HCT116 (cell line): ENCODE data around the gene ZBTB5. TPM values are rescaled to one million over a fixed set of nuclear protein-coding genes. Genes with fewer than 3 reads are reported as not detected.

Experiments
- ATAC-seq: fragments of 200-7000 bp; cut with Tn5 transposase; 2 replicates; pipeline ENCODE4 v1.9.1; 2020; ENCODE audit warnings: mild to moderate bottlenecking, moderate library complexity
- BruUV-seq: library from RNA; stranded (reverse); fragments of 400-500 nt; replicated peaks from 2 replicates; lab custom pipeline; 2021; lab: Mats Ljungman, UMichigan
- CTCF ChIA-PET: fragments of 300-600 bp; sonication (Branson Sonifier 250); formaldehyde crosslinking; loops from one replicate; lab custom pipeline; 2021; ENCODE audit warnings: antibody characterized with exemption; lab: Charles Lee
- POLR2A ChIA-PET: fragments of 300-600, 350-600 bp; sonication (Branson Sonifier 250); formaldehyde crosslinking; loops from one replicate; lab custom pipeline; 2021; ENCODE audit warnings: antibody characterized with exemption; lab: Charles Lee
- RAD21 ChIA-PET, 2 experiments: fragments of 300-600 bp; sonication (Branson Sonifier 250); formaldehyde crosslinking; loops; one replicate each; lab custom pipeline; 2023; ENCODE audit warnings: low total read pairs in 2 of 2; ENCODE audit not compliant: uncharacterized antibody in 2 of 2, unreplicated experiment in 2 of 2, low non-redundant PET in 1 of 2; lab: Charles Lee
- DNase-seq: peaks from one replicate; pipeline ENCODE4 v3.0.0-alpha.2; 2010; ENCODE audit warnings: low read depth, low spot score
- H2AFZ ChIP-seq: fragments of 200-600 bp; shearing (Covaris generic), sonication (generic); 2 replicates; pipeline ENCODE4 v1.6.1; 2017; ENCODE audit warnings: low read depth, mixed run types, mixed read lengths, antibody characterized with exemption, low read length; ENCODE audit not compliant: poor library complexity, severe bottlenecking
- H3K27ac ChIP-seq: 2 replicates; pipeline ENCODE4 v1.5.1; 2012; ENCODE audit warnings: low read depth, low read length
- H3K27me3 ChIP-seq: fragments of 200-600 bp; sonication (generic); 2 replicates; pipeline ENCODE4 v1.6.1; 2016; ENCODE audit warnings: mixed run types, low read length, mixed read lengths; ENCODE audit not compliant: insufficient read depth
- H3K36me3 ChIP-seq, 2 experiments: fragments of 200-500 bp in 1 of 2; fragments of 200-600 bp in 1 of 2; sonication (Bioruptor generic) in 1 of 2; sonication (generic) in 1 of 2; 2 replicates each; pipeline versions ENCODE4 v1.5.1 to v1.6.1; 2014 to 2016; ENCODE audit warnings: low read length in 2 of 2, inconsistent platforms in 1 of 2, mixed read lengths in 1 of 2, mixed run types in 1 of 2; ENCODE audit not compliant: insufficient read depth in 2 of 2, control insufficient read depth in 1 of 2
- H3K4me1 ChIP-seq, 2 experiments: fragments of 200-600 bp in 1 of 2; sonication (generic) in 1 of 2; 2 replicates each; pipeline versions ENCODE4 v1.5.1 to v1.6.1; 2012 to 2017; ENCODE audit warnings: low read length in 2 of 2, inconsistent platforms in 1 of 2, mild to moderate bottlenecking in 1 of 2, mixed read lengths in 1 of 2, mixed run types in 1 of 2, moderate library complexity in 1 of 2; ENCODE audit not compliant: insufficient read depth in 2 of 2, control insufficient read depth in 1 of 2
- H3K4me2 ChIP-seq: fragments of 200-600 bp; sonication (generic); 2 replicates; pipeline ENCODE4 v1.6.1; 2017; ENCODE audit warnings: mixed run types, low read length, mixed read lengths
- H3K4me3 ChIP-seq, 2 experiments: fragments of 200-600 bp in 1 of 2; sonication (generic) in 1 of 2; replicated peaks in 1 of 2; 2 replicates each; pipeline ENCODE4 v1.5.1; 2011 to 2016; ENCODE audit warnings: low read length in 2 of 2, control low read depth in 1 of 2, low read depth in 1 of 2, mild to moderate bottlenecking in 1 of 2, mixed read lengths in 1 of 2, mixed run types in 1 of 2
- H3K79me2 ChIP-seq: fragments of 200-600 bp; sonication (generic); 2 replicates; pipeline ENCODE4 v1.6.1; 2017; ENCODE audit warnings: mild to moderate bottlenecking, mixed run types, low read length, moderate library complexity, mixed read lengths; ENCODE audit not compliant: insufficient read depth
- H3K9ac ChIP-seq: fragments of 200-600 bp; sonication (generic); 2 replicates; pipeline ENCODE4 v1.6.1; 2016; ENCODE audit warnings: low read length, mixed read lengths
- H3K9me2 ChIP-seq: fragments of 200-600 bp; sonication (generic), shearing (Covaris generic); 2 replicates; pipeline ENCODE4 v1.6.1; 2017; ENCODE audit warnings: mixed run types, mild to moderate bottlenecking, moderate library complexity; ENCODE audit not compliant: insufficient read depth
- H3K9me3 ChIP-seq, 2 experiments: fragments of 200-500 bp in 1 of 2; fragments of 200-600 bp in 1 of 2; sonication (Bioruptor generic) in 1 of 2; sonication (generic) in 1 of 2; 2 replicates each; pipeline ENCODE4 v1.6.1; 2014 to 2017; ENCODE audit warnings: low read length in 2 of 2, mixed read lengths in 2 of 2, inconsistent platforms in 1 of 2, low read depth in 1 of 2, mild to moderate bottlenecking in 1 of 2, mixed run types in 1 of 2, moderate library complexity in 1 of 2; ENCODE audit not compliant: control insufficient read depth in 1 of 2, insufficient read depth in 1 of 2
- H4K20me1 ChIP-seq: fragments of 200-600 bp; sonication (generic), shearing (Covaris generic); 2 replicates; pipeline ENCODE4 v1.6.1; 2017; ENCODE audit warnings: mixed run types, mild to moderate bottlenecking, moderate library complexity; ENCODE audit not compliant: insufficient read depth
- ATF3 ChIP-seq: IDR thresholded peaks from 2 replicates; pipeline ENCODE4 v1.6.1; 2012
- CBX3 ChIP-seq: IDR thresholded peaks from 2 replicates; pipeline ENCODE4 v1.6.1; 2012; ENCODE audit warnings: low read depth
- CEBPB ChIP-seq: IDR thresholded peaks from 2 replicates; pipeline ENCODE4 v1.6.1; 2012; ENCODE audit warnings: low read depth
- CTCF ChIP-seq, 3 experiments: fragments of 200-600 bp in 1 of 3; sonication (generic) in 1 of 3; IDR thresholded peaks in 2 of 3; conservative IDR thresholded peaks in 1 of 3; 2 replicates each; pipeline ENCODE4 v1.5.1; 2012 to 2017; ENCODE audit warnings: low read depth in 2 of 3, low read length in 2 of 3, antibody characterized with exemption in 1 of 3, borderline replicate concordance in 1 of 3, control low read depth in 1 of 3, mild to moderate bottlenecking in 1 of 3, mixed read lengths in 1 of 3, mixed run types in 1 of 3, moderate library complexity in 1 of 3; ENCODE audit not compliant: insufficient read depth in 1 of 3
- ELF1 ChIP-seq: IDR thresholded peaks from 2 replicates; pipeline ENCODE4 v1.6.1; 2012; ENCODE audit warnings: low read depth, borderline replicate concordance
- EZH2 ChIP-seq: fragments of 200-600 bp; sonication (generic); IDR thresholded peaks from 2 replicates; pipeline ENCODE4 v1.6.1; 2017; ENCODE audit warnings: antibody characterized with exemption, mixed run types
- EZH2phosphoT487 ChIP-seq: fragments of 200-600 bp; IDR thresholded peaks from 2 replicates; pipeline ENCODE4 v1.6.1; 2018; ENCODE audit warnings: antibody characterized with exemption, borderline replicate concordance
- FOSL1 ChIP-seq: IDR thresholded peaks from 2 replicates; pipeline ENCODE4 v1.6.1; 2012; ENCODE audit warnings: low read depth
- MAX ChIP-seq: IDR thresholded peaks from 2 replicates; pipeline ENCODE4 v1.6.1; 2012
- POLR2A ChIP-seq: IDR thresholded peaks from 2 replicates; pipeline ENCODE4 v1.7.0; 2011; ENCODE audit warnings: borderline replicate concordance; ENCODE audit not compliant: insufficient read depth, insufficient read length; ENCODE audit errors: extremely low read depth
- REST ChIP-seq: IDR thresholded peaks from 2 replicates; pipeline ENCODE4 v1.6.1; 2012; ENCODE audit warnings: low read depth
- SIN3A ChIP-seq: IDR thresholded peaks from 2 replicates; pipeline ENCODE4 v1.6.1; 2012; ENCODE audit warnings: low read depth
- SP1 ChIP-seq: IDR thresholded peaks from 2 replicates; pipeline ENCODE4 v1.6.1; 2012; ENCODE audit warnings: low read depth
- SRF ChIP-seq: IDR thresholded peaks from 2 replicates; pipeline ENCODE4 v1.6.1; 2012; ENCODE audit warnings: low read depth
- YY1 ChIP-seq: IDR thresholded peaks from 2 replicates; pipeline ENCODE4 v1.6.1; 2011; ENCODE audit warnings: low read length, low read depth, moderate library complexity, mild to moderate bottlenecking; ENCODE audit not compliant: insufficient replicate concordance; ENCODE audit errors: extremely low read depth
- ZBTB33 ChIP-seq: IDR thresholded peaks from 2 replicates; pipeline ENCODE4 v1.6.1; 2011; ENCODE audit warnings: mild to moderate bottlenecking, low read length, moderate library complexity; ENCODE audit not compliant: insufficient replicate concordance; ENCODE audit errors: extremely low read depth
- ZFX ChIP-seq: fragments of 450-650 bp; IDR thresholded peaks from 2 replicates; pipeline ENCODE4 v1.6.1; 2017
- ZNF274 ChIP-seq: fragments of 200-500 bp; sonication (Bioruptor generic); IDR thresholded peaks from 2 replicates; pipeline ENCODE4 v1.6.1; 2014; ENCODE audit warnings: mild to moderate bottlenecking, low read depth, low read length, inconsistent platforms
- intact Hi-C: fragments of 100-400 bp; cut with micrococcal nuclease; formaldehyde crosslinking; loops from 2 replicates; pipeline ENCODE4 v1.10.0; 2022
- total RNA-seq: library from RNA; stranded (reverse); gene quantifications from one replicate; pipeline ENCODE4 v1.2.1, GENCODE V29; 2021; ENCODE audit not compliant: unreplicated experiment

Gene ZBTB5
- total RNA-seq, 1 experiment from 2014 or later, result 22.3 TPM

DNA sequence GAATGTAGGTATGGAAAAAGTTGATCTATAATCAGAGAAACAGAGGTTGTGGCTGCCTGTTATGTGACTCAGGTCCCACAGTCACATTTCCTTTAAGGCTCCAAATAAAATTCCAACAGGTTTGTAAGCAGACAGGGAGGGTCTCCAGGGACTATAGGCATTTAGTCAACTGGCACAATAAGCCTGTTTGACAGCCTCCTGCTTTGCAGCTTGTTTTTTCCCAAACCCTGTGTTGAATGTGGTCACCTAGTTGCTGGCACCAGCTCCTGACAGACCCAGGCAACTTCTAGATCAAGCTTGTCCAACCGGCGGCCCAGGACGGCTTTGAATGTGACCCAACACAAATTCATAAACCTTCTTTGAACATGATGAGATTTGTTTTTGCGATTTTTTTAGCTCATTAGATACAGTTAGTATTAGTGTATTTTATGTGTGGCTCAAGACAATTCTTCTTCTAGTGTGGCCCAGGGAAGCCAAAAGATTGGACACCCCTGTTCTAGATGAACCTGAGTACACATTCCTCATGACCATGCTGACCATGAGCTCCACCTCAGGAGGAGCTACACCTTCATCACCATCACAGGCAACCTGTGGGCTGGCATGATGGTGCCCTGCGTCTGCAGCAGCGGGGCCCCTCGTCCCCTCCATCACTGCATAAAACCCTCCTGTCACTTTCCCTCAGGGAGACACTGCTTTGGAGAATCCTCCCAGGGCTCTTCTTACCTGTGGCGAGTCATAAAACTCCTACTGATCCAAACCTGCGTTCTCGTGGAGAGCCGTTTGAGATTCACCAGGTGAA lies 58.4 kb downstream of the ZBTB5 start:
- no peak for ATAC-seq
- intact Hi-C loops, result no loop called here
- Histone ChIP-seq H3K36me3 (no peaks in the 10 kb centered on the region), H3K27ac (no peak overlapping the region), H3K4me1 (peaks cover 7 to 33% of the 10 kb centered on the region in 2 experiments), H3K9me3 (no peaks in the 10 kb centered on the region), H2AFZ (no peak overlapping the region), H3K27me3 (no peaks in the 10 kb centered on the region), H3K4me2 (no peak overlapping the region), H4K20me1 (no peaks in the 10 kb centered on the region), H3K9ac (no peak overlapping the region), H3K79me2 (no peaks in the 10 kb centered on the region), H3K4me3 (no peak overlapping the region), H3K9me2 (no peaks in the 10 kb centered on the region)
- DNase-seq, result no peak
- ChIA-PET POLR2A (interaction anchor here (0.6 to 0.9 kb wide), 2 partner anchors 9 to 33 kb away, joined by 3 read pairs; no protein-coding TSS in a partner anchor), RAD21 (interaction anchor here in 1 of 2 experiments (0.7 kb wide), 1 partner anchor 16 kb away, joined by 3 read pairs; the partner anchor contains the start of gene GRHPR), CTCF (interaction anchor here (0.7 to 1.6 kb wide), 4 partner anchors 9 to 17 kb away, joined by 3 to 7 read pairs (median 4); partner anchors contain the start of gene GRHPR)
- BruUV-seq, result no TSS peak
- TF ChIP-seq YY1 (no peak), SRF (no peak), ZFX (no peak), CTCF (IDR thresholded peaks at IDR 0.05 in 2 of 3, conservative IDR thresholded peaks at IDR 0.05 in 1 of 3; ENCODE audit: borderline replicate concordance in 1 of 3, insufficient read depth in 1 of 3, low read depth in 2 of 3, low read length in 2 of 3) (no peak), SP1 (no peak), FOSL1 (no peak), ZBTB33 (no peak), EZH2phosphoT487 (no peak), ELF1 (no peak), CBX3 (no peak), ZNF274 (no peak), POLR2A (no peak), CEBPB (no peak), REST (no peak), ATF3 (no peak), SIN3A (no peak), MAX (no peak), EZH2 (no peak)
